DOHH2 (cell line): ENCODE measurements around the gene COA8.

Experiments used
- H3F3A ChIP-seq: fragments of 200-600 bp; sonication (generic), shearing (Covaris generic); 2 replicates; pipeline ENCODE4 v1.6.0; 2016; ENCODE audit warnings: antibody characterized with exemption, mild to moderate bottlenecking; ENCODE audit not compliant: control insufficient read depth, insufficient read depth
- H3K27ac ChIP-seq: fragments of 200-600 bp; sonication (generic); 2 replicates; pipeline ENCODE4 v1.5.1; 2014; ENCODE audit warnings: low read depth, mild to moderate bottlenecking, low read length, moderate library complexity
- H3K27me3 ChIP-seq: fragments of 200-600 bp; sonication (generic); 2 replicates; pipeline ENCODE4 v1.6.1; 2014; ENCODE audit warnings: mild to moderate bottlenecking, low read length, mixed read lengths; ENCODE audit not compliant: control insufficient read depth
- H3K36me3 ChIP-seq: fragments of 200-600 bp; sonication (generic); 2 replicates; pipeline ENCODE4 v1.6.1; 2014; ENCODE audit warnings: mild to moderate bottlenecking, low read length, moderate library complexity, mixed read lengths; ENCODE audit not compliant: control insufficient read depth
- H3K4me1 ChIP-seq: fragments of 200-600 bp; sonication (generic); 2 replicates; pipeline ENCODE4 v1.6.1; 2014; ENCODE audit warnings: mild to moderate bottlenecking, low read length, mixed read lengths; ENCODE audit not compliant: control insufficient read depth
- H3K4me2 ChIP-seq: fragments of 200-600 bp; sonication (generic); 2 replicates; pipeline ENCODE4 v1.6.0; 2014; ENCODE audit warnings: mild to moderate bottlenecking, low read length, moderate library complexity
- H3K4me3 ChIP-seq: fragments of 200-600 bp; sonication (generic); 2 replicates; pipeline ENCODE4 v1.5.1; 2014; ENCODE audit warnings: mild to moderate bottlenecking, low read length, mixed read lengths
- H3K79me2 ChIP-seq: fragments of 200-600 bp; sonication (generic); 2 replicates; pipeline ENCODE4 v1.6.1; 2014; ENCODE audit warnings: mild to moderate bottlenecking, low read length, mixed read lengths; ENCODE audit not compliant: control insufficient read depth
- H3K9me2 ChIP-seq: fragments of 200-600 bp; sonication (generic); replicated peaks from 2 replicates; pipeline ENCODE4 v1.6.1; 2014; ENCODE audit warnings: mild to moderate bottlenecking, low read length, mixed read lengths; ENCODE audit not compliant: control insufficient read depth
- H3K9me3 ChIP-seq: fragments of 200-600 bp; sonication (generic); 2 replicates; pipeline ENCODE4 v1.6.1; 2014; ENCODE audit warnings: antibody characterized with exemption, low read length, mixed read lengths; ENCODE audit not compliant: control insufficient read depth, insufficient read depth
- H4K20me1 ChIP-seq: fragments of 200-600 bp; sonication (generic); 2 replicates; pipeline ENCODE4 v1.6.0; 2014; ENCODE audit warnings: low read depth, mild to moderate bottlenecking, antibody characterized with exemption, low read length, moderate library complexity; ENCODE audit not compliant: control insufficient read depth, insufficient read depth
- EZH2phosphoT487 ChIP-seq: fragments of 200-600 bp; sonication (generic); IDR thresholded peaks from 2 replicates; pipeline ENCODE4 v1.6.1; 2017; ENCODE audit warnings: borderline replicate concordance, mild to moderate bottlenecking, antibody characterized with exemption, low read length, moderate library complexity, mixed read lengths
- TF ChIP-seq, protein P1 (sequence below): fragments of 200-600 bp; sonication (generic); IDR thresholded peaks from one replicate; pipeline ENCODE4 v1.5.1; 2014; ENCODE audit warnings: antibody characterized with exemption, mild to moderate bottlenecking, low read depth, low read length; ENCODE audit not compliant: poor library complexity, severe bottlenecking

The COA8 gene

GRCh38 chr14:103526247-103526913, 36.4 kb upstream of the COA8 start:
- Histone ChIP-seq H4K20me1 (no peaks in the 10 kb centered on the region), H3K79me2 (peaks cover 32% of the 10 kb centered on the region), H3K4me3 (no peak overlapping the region), H3K9me3 (no peaks in the 10 kb centered on the region), H3K9me2 (no peaks in the 10 kb centered on the region), H3F3A (no peaks in the 10 kb centered on the region), H3K4me1 (peaks cover 39% of the 10 kb centered on the region), H3K27me3 (peaks cover 7% of the 10 kb centered on the region), H3K36me3 (peaks cover 16% of the 10 kb centered on the region), H3K4me2 (no peak overlapping the region), H3K27ac (no peak overlapping the region)
- TF ChIP-seq EZH2phosphoT487: no peak
- TF ChIP-seq, protein P1, sequence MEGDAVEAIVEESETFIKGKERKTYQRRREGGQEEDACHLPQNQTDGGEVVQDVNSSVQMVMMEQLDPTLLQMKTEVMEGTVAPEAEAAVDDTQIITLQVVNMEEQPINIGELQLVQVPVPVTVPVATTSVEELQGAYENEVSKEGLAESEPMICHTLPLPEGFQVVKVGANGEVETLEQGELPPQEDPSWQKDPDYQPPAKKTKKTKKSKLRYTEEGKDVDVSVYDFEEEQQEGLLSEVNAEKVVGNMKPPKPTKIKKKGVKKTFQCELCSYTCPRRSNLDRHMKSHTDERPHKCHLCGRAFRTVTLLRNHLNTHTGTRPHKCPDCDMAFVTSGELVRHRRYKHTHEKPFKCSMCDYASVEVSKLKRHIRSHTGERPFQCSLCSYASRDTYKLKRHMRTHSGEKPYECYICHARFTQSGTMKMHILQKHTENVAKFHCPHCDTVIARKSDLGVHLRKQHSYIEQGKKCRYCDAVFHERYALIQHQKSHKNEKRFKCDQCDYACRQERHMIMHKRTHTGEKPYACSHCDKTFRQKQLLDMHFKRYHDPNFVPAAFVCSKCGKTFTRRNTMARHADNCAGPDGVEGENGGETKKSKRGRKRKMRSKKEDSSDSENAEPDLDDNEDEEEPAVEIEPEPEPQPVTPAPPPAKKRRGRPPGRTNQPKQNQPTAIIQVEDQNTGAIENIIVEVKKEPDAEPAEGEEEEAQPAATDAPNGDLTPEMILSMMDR: no peak

DNA sequence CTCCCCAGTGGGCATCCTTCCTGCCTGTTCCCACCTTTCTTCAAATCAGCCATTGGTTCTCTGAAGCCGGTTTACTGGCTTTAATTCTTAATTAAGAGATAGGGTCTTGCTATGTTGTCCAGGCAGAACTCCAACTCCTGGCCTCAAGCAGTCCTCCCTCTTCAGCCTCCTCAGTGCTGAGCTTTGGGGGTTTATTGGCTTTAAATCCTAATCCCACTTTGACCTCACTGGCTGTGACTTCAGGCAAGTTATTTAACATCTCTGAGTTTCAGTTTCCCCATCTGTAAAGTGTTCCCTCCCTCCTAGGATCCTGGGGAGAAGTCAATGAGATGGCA, 35.9 kb upstream of the COA8 start:
- no peak overlapping the region for H3K4me2 ChIP-seq
- H3F3A ChIP-seq: no peaks in the 10 kb centered on the region
- peaks cover 35% of the 10 kb centered on the region for H3K4me1 ChIP-seq
- H3K36me3 ChIP-seq: peaks cover 17% of the 10 kb centered on the region
- no peak overlapping the region for H3K4me3 ChIP-seq
- H3K27me3 ChIP-seq: peaks cover 3% of the 10 kb centered on the region; the same call in 1 of the 2 replicates
- no peak overlapping the region for H3K27ac ChIP-seq
- no peak for TF ChIP-seq EZH2phosphoT487
- TF ChIP-seq, protein P1: no peak
- H3K79me2 ChIP-seq: peaks cover 37% of the 10 kb centered on the region
- H3K9me3 ChIP-seq: no peaks in the 10 kb centered on the region
- H3K9me2 ChIP-seq: no peaks in the 10 kb centered on the region
- no peaks in the 10 kb centered on the region for H4K20me1 ChIP-seq

DNA sequence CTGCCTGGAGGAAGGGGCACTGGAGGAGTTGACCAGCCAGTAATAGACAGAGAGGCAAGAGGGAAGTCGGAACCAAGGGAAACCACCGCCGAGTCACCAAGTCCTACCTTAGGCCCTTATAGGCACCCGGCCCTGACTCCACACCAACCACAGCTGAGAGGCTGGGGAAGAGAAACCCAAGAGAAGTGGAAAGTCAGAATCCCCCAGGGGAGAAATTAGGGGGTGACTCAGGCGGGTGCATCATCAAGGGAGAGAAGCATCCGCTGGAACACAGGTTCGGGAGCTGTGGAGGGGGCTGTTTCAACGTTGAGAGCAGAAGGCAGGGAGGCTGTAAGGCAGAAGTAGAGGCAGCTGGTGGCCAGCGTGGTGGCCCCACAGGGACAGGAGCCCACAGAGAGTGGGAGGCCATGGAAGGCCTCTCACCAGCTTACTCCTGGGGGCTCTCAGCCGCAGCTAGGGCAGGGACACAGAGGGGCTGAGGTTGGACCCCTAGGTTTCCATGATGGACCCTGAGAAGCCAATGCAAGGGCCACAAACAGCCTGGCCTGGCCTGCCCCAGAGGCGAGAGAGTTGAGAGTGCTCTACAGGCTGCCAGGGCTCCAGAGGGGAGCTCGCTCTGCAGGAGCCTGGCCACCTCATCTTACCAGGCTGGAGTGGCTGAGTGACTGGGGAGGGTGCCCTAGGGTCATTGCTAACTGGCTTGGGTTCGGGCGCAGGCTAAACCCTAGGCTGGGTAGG, 35.2 kb upstream of the COA8 start:
- no peaks in the 10 kb centered on the region for H3K9me2 ChIP-seq
- H3F3A ChIP-seq: no peaks in the 10 kb centered on the region
- H3K36me3 ChIP-seq: peaks cover 19% of the 10 kb centered on the region
- H3K4me2 ChIP-seq: peak overlapping the region; percentile 92
- TF ChIP-seq, protein P1: no peak
- no peak for TF ChIP-seq EZH2phosphoT487
- no peaks in the 10 kb centered on the region for H4K20me1 ChIP-seq
- peaks cover 41% of the 10 kb centered on the region for H3K79me2 ChIP-seq
- H3K4me1 ChIP-seq: peaks cover 32% of the 10 kb centered on the region
- peak overlapping the region; percentile 88 for H3K4me3 ChIP-seq
- H3K9me3 ChIP-seq: no peaks in the 10 kb centered on the region
- no peak overlapping the region for H3K27ac ChIP-seq
- no peaks in the 10 kb centered on the region for H3K27me3 ChIP-seq
